NCI-H2081 treated with DMSO at 0.1 percent for 48 hours (cell line): ENCODE results near the gene FAM89B.
"Not testable (repeated sequence)": the region's sequence is repeated elsewhere in the genome, so short reads cannot be mapped to it uniquely, and the experiment has no call there.

Experiments
- DNase-seq: peaks from one replicate; lab custom pipeline; 2025; lab: John Stamatoyannopoulos, UW

Gene FAM89B

DNA sequence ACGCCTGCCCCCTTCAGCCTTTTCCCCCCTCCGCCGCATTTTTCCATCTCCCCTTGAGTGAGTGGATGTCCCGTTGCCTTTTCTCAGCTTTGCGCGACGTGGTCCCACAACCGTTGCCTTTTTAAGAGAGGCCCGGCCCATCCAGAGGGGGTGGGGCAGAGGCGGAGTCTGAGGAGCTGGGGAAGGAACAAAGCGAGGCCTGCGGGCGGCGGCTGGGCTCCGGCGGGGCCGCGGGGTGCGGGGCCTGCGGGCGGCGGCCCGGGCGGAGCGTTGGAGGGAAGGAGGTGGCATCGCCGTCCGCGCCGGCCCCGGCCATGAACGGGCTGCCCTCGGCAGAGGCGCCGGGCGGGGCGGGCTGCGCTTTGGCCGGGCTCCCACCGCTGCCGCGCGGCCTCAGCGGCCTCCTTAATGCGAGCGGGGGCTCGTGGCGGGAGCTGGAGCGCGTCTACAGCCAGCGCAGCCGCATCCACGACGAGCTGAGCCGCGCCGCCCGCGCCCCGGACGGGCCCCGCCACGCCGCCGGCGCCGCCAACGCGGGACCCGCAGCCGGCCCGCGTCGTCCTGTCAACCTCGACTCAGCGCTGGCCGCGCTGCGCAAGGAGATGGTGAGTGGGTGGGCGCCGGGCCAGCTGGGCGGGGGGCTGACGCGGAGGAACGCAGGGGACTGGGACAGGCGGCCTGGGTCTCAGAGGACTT lies at the start of gene FAM89B:
Gene FAM89B, plus strand, starts transcription at position 183 of the 696 bp plus-strand sequence. Its CDS starts 132 bp downstream, at position 315.
- no peak for DNase-seq

DNA sequence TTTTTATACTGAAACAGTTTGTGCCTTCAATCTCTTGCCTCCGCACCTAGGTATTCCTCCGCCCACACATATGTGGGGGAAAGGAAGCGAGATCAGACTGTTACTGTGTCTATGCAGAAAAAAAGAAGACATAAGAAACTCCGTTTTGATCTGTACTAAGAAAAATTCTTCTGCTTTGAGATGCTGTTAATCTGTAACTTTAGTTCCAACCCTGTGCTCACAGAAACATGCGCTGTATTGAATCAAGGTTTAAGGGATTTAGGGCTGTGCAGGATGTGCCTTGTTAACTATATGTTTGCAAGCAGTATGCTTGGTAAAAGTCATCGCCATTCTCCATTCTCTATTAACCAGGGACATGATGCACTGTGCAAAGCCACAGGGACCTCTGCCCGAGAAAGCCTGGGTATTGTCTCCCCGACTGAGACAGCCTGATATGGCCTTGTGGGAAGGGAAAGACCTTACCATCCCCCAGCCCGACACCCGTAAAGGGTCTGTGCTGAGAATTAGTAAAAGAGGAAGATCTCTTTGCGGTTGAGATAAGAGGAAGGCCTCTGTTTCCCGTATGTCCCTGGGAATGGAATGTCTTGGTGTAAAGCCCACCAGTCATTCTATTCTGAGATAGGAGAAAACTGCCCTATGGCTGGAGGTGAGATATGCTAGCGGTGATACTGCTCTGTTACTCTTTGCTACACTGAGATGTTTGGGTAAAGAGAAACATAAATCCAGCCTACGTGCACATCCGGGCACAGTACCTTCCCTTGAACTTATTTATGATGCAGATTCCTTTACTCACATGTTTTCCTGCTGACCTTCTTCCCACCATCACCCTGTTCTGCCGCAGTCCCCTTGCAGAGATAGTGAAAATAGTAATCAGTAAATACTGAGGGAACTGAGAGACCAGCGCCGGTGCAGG lies 49.4 kb upstream of the FAM89B start:
- DNase-seq: not testable (repeated sequence)

DNA sequence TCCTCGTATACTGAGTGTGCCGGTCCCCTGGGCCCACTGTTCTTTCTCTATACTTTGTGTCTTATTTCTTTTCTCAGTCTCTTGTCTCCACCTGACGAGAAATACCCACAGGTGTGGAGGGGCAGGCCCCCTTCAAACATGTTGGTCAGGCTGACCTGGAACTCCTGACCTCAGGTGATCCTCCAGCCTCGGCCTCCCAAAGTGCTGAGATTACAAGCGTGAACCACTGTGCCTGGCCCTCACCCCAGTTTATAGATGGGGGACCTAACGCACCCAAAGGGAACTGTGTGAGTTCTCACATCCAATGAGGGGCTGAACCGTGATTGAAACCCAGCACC lies 48.7 kb upstream of the FAM89B start:
- DNase-seq: not testable (repeated sequence)

DNA sequence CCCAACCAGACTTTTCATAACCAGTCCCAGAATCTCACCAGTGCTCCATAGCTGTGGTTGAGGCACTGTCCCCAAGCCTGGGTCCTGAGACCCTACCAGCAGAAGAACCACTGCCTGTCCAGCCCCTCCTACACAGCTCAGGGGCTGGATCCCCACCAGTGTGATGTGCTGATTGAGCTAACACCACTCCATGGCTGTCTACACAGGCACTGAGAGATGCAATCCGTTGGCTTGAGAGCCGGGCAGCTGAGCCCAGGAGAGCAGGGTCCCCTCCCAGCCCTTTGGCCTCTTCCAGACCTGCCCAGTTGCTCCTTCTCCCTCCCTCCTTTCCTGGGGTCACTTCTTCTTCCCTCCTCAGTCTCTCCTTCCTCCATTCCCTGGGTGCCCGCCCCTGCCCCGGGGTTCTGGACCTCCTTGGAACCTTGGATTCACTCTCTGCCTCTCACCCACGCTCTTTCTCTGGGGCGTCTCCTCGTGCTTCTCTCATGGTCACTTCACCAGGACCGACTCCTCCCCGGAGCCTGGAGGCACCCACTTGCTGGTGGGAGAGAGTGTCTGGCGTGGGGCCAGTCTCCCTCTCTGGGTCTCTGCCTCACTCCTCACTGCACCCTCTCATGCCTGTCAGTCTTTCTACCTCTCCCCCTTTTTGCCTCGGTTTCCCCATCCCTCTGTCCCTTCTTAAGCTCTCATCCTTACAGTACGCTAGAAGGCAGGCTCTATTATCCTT lies 48.2 kb upstream of the FAM89B start:
- DNase-seq: no peak

DNA sequence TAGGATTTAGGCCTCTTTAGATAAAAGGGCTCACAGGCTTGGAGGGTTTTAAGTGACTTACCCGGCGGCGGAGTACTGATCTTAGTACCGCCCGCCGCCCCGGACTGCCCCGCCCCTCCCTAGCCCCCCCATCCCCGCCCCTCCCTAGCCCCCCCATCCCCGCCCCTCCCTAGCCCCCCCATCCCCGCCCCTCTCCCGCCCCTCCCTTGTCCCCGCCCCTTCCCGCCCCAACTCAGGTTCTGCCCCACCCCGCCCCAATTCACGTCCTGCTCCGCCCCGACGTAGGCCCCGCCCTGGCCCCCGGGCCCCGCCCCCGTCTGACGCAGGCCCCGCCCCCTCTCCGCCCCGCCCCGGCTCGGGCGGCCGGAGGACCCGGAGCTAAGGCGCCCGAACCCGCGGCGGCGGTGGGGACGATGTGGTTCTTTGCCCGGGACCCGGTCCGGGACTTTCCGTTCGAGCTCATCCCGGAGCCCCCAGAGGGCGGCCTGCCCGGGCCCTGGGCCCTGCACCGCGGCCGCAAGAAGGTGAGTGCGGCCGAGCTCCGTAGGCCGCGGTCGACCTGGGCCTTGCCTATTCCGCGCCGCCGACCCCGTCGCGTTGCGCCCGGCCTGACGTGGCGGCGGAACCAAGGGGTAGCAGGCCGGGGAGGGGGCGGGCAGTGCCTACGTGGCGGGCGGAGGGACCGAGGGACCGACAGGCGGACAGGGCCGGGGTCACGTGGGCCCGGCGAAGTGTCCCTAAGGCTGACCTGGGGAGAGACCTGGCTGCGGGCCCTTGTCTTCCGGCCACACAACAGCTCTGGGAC lies 47.4 kb upstream of the FAM89B start, which contains the start of gene SCYL1:
Gene SCYL1, plus strand, starts transcription at position 343 of the 805 bp plus-strand sequence. Its CDS starts 71 bp downstream, at position 414.
- no peak for DNase-seq

DNA sequence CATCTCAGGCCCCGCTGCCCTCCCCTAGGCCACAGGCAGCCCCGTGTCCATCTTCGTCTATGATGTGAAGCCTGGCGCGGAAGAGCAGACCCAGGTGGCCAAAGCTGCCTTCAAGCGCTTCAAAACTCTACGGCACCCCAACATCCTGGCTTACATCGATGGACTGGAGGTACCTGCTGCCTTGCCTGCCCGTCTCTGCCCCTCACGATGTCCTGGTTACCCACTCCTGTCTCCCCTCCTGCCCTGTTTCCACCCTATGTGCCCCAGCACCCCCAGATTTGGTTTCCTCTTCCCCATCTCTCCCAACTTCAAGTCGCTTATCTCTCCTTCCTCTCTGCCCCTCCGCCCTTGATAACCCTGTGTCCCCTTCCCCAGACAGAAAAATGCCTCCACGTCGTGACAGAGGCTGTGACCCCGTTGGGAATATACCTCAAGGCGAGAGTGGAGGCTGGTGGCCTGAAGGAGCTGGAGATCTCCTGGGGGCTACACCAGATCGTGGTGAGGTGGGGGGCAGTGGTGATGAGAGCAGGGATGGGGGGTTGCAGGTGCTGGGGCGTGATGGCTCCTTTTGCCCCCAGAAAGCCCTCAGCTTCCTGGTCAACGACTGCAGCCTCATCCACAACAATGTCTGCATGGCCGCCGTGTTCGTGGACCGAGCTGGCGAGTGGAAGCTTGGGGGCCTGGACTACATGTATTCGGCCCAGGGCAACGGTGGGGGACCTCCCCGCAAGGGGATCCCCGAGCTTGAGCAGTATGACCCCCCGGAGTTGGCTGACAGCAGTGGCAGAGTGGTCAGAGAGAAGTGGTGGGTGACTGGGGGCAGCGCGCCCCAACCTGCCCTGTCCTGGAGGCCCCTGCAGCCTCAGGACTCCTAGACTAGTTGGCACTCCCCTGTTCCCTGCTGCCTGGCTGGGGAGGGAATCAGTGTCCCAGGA lies 46.5 kb upstream of the FAM89B start:
- DNase-seq: no peak

DNA sequence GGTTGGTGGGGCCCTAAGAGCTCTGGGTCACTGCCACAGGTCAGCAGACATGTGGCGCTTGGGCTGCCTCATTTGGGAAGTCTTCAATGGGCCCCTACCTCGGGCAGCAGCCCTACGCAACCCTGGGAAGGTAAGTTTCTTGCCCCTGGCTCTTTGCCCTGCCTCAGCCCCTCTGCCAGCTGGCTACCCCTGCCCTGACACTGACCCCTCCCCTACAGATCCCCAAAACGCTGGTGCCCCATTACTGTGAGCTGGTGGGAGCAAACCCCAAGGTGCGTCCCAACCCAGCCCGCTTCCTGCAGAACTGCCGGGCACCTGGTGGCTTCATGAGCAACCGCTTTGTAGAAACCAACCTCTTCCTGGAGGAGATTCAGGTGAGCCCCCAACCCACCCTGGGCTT lies 45.6 kb upstream of the FAM89B start:
- DNase-seq: no peak

DNA sequence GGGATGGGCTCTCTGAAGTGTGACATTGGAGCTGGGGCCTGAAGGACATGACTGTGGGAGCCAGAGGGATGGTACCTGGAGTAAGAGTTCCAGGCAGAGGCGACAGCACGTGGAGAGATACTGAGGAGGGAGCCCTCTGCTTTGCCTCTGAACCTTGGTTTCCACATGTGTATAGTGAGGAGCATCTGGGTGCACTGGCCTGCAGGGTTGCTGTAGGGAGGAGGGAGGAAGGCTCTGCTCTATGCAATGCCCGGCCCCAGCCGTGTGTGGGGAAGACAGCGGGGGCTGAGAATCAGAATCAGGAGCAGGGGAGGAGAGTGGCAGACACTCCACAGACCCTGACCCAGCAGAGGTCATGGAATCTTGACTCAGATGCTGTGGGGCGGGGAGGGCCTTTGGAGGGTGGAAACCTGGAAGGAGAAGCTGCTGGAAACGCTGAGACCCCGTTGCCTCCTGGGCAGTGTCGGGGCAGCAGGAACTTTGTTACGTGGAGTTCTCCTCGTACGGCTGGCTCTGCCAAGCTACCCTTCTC lies 43.5 kb upstream of the FAM89B start:
- DNase-seq: no peak

DNA sequence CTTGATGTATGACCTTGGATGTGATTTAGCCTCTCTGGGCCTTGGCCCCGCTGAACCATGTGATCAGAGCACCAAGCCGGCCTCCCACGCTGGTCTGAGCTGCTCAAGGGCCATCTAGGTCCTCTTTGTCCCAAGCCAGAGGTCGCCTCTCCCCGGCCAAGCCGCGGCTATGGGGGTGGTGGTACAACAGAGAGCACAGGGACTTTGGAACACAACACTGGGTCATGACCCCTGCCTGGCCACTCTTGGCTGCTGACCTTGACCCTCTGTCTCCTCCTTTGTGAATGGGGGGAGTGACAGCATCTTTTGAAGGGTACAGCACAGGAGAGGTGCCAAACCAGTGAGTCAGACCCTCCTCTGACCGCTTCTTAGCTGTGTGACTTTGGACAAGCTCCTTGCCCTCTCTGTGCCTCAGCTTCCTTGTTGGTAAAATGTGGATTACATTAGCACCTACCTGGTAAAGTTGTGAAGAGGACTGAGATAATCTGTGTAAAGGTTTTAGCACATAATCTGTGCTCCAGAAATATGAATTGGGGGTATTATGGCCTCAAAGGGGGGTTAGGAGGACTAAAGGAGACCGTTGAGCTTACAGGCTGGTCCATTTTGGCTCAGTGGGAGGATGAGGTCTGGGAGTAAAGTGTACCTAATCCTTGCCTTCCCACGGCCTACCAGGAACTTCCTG lies 42.7 kb upstream of the FAM89B start:
- no peak for DNase-seq

DNA sequence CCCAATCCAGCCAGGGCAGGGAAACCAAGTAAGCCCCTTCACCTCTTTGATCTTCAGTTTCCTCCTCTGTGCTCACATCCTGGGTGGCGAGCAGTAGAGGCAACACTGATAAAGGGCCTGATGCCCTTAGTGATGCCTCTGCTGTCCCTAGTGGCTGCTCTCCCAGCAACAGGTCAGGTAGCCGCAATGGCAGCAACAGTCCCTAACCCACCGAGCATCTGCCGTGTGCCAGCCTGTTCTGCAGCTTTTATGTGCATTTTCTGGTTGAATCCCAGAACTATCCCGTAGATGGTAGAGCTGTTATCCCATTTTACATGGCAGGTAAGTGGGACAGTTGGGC lies 42.2 kb upstream of the FAM89B start:
- DNase-seq: no peak

DNA sequence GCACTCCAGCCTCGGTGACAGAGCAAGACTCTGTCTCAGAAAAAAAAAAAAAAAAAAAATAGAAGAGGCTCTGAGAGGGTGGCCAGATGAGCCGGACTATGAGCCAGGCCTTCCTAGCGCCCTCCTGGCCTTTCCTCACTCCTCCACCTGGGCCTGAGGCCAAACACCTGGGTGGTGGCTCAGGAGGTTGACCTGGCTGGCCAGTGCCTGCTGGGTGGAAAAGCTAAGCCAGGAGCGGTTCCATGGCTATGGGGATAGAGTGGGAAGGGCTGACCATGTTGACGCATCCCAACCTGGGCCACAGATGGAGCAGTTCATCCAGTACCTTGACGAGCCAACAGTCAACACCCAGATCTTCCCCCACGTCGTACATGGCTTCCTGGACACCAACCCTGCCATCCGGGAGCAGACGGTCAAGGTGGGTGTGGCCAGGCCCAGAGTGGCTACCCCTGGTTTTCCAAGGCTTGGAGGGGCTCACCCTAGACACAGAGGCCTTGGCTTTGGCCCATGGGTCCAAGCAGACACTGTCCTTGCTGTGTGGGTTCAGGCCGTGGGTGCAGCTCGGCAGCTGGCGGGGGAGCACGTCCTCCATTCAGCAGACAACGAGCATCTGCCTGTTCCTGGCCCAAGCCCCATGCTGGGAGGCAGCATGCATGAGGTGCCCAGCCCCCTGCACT lies 39.8 kb upstream of the FAM89B start:
- DNase-seq: no peak

DNA sequence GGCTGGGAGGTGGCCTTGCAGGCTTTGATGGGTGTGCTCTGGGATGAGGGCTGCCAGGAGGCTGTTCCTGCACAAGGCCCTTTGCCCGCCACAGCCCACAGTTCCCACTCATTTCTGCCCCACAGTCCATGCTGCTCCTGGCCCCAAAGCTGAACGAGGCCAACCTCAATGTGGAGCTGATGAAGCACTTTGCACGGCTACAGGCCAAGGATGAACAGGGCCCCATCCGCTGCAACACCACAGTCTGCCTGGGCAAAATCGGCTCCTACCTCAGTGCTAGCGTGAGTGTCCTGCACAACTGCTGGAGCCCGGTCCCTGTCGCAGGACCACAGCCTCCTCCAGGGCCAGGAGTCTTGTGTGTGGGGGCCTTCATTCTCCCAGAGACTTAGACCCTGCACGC lies 37.2 kb upstream of the FAM89B start:
- DNase-seq: no peak

DNA sequence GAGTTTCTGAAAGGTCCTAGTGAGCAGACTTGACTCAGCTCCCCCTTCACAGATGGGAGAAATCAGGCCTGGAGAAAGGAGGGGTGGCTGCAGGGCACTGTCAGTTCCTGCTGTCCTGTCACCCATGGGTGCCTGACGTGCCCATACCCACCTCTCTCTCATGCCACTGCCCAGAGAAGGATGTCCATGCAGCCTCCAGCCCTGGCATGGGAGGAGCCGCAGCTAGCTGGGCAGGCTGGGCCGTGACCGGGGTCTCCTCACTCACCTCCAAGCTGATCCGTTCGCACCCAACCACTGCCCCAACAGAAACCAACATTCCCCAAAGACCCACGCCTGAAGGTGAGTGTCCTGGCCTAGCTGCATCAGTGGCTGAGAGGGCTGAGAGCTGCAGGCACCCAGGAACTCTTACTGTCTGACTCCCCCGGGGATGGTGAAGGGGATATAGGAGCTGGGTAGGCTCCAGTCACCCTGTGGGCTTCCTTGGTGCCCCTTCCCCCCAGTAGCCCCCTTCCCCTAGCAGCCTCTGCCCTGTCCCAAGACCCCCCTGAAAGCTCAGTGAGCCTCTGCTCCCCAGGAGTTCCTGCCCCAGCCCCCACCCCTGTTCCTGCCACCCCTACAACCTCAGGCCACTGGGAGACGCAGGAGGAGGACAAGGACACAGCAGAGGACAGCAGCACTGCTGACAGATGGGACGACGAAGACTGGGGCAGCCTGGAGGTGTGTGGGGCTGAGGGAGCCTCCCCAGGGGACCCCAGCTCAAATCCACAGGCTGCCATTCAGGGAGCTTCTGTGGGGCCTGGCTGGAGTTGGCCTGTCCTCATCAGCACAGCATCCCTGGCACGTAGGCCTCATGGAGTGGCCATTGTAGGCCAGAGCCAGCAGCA lies 35.7 kb upstream of the FAM89B start:
- DNase-seq: no peak

DNA sequence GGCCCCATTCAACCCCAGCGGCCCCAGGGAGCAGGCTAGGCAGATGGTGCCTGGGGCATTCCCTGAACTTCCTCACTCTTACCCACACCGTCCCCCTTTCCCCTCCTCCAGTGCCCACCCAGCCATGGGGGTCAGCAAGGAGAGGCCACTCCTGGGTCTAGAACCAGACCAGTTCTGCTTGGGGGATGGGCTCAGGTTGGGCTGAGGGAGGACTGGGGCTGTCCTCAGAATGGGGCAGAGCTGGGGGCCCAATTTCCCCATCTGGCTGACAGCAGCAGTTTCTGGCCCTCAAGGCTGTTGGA lies 35.1 kb upstream of the FAM89B start:
- DNase-seq: no peak

DNA sequence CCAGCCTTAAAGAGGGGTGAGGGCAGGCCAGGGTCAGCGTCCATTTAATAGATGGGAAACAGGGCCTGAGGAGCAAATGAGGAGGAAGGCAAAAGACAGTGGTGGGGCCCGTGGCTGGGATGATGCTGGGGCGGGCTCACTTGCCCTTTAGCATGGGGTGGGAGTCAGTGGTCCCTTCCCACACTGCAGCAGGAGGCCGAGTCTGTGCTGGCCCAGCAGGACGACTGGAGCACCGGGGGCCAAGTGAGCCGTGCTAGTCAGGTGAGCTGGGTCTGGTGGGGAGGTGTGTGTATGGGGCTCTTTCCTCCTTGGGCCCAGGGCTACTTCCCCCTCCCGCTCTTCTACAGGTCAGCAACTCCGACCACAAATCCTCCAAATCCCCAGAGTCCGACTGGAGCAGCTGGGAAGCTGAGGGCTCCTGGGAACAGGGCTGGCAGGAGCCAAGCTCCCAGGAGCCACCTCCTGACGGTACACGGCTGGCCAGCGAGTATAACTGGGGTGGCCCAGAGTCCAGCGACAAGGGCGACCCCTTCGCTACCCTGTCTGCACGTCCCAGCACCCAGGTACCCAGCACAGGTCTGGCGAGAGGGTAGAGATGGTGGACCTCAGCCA lies 34.6 kb upstream of the FAM89B start:
- no peak for DNase-seq

DNA sequence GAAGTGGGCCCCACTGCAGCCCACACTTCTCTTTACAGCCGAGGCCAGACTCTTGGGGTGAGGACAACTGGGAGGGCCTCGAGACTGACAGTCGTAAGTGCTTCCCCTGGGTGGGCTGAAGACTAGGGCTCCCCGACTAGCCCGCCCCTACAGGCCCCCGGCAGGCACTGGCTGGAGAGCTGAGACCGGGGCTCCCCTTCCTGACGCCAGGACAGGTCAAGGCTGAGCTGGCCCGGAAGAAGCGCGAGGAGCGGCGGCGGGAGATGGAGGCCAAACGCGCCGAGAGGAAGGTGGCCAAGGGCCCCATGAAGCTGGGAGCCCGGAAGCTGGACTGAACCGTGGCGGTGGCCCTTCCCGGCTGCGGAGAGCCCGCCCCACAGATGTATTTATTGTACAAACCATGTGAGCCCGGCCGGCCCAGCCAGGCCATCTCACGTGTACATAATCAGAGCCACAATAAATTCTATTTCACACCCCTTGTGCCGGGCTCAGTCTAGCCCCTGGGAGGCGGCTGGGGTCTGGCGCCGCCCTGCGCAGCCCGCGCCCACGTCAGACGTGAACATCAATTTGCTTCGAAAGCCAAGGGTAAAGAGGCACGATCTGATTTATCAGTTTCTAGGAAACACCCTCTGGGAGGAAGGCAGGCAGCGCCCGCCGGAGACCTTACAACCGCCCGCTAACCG lies 34.0 kb upstream of the FAM89B start:
- DNase-seq: no peak
